GM12878 (cell line): ENCODE measurements around the gene ZSWIM3. TPM values are rescaled to one million over a fixed set of nuclear protein-coding genes. Genes with fewer than 3 reads are reported as not detected.
A peak's percentile ranks its signal among the peaks of the same experiment; 100 is the strongest.

Experiments
- BRCA1 ChIP-seq: IDR thresholded peaks from 2 replicates; pipeline ENCODE4 v1.6.1; 2011; ENCODE audit warnings: low read depth, low read length, improper control_type of control experiment
- CREM ChIP-seq: IDR thresholded peaks from 2 replicates; pipeline ENCODE4 v1.6.1; 2014; ENCODE audit warnings: antibody characterized with exemption, low read depth
- DPF2 ChIP-seq: fragments of 450-650 bp; IDR thresholded peaks from 2 replicates; pipeline ENCODE4 v1.6.1; 2017; ENCODE audit warnings: mild to moderate bottlenecking
- EP300 ChIP-seq, 2 experiments: fragments of 150-350 bp in 1 of 2; IDR thresholded peaks; 2 replicates each; pipeline ENCODE4 v1.6.1; 2011 to 2012; ENCODE audit warnings: low read depth in 2 of 2, low read length in 2 of 2, borderline replicate concordance in 1 of 2, improper control_type of control experiment in 1 of 2, inconsistent platforms in 1 of 2; ENCODE audit not compliant: control insufficient read depth in 1 of 2
- FOS ChIP-seq: IDR thresholded peaks from 3 replicates; pipeline ENCODE4 v1.6.1; 2011; ENCODE audit warnings: borderline replicate concordance; ENCODE audit not compliant: insufficient read length; ENCODE audit errors: extremely low read depth
- HCFC1 ChIP-seq: fragments of 150-350 bp; IDR thresholded peaks from 2 replicates; pipeline ENCODE4 v1.6.1; 2014; ENCODE audit warnings: low read length
- HDGF ChIP-seq: fragments of 450-650 bp; IDR thresholded peaks from 2 replicates; pipeline ENCODE4 v1.6.1; 2016; ENCODE audit warnings: antibody characterized with exemption
- IKZF1 ChIP-seq: fragments of 450-650 bp; conservative IDR thresholded peaks from 2 replicates; pipeline ENCODE4 v1.6.1; 2017; ENCODE audit warnings: antibody characterized with exemption, mild to moderate bottlenecking
- JUND ChIP-seq: IDR thresholded peaks from 2 replicates; pipeline ENCODE4 v1.6.1; 2012; ENCODE audit warnings: low read depth, mild to moderate bottlenecking, low read length, improper control_type of control experiment, moderate library complexity
- KDM1A ChIP-seq: fragments of 200-600 bp; sonication (generic); IDR thresholded peaks from 2 replicates; pipeline ENCODE4 v1.6.1; 2016; ENCODE audit warnings: borderline replicate concordance
- KLF5 ChIP-seq: fragments of 450-650 bp; IDR thresholded peaks from 2 replicates; pipeline ENCODE4 v1.6.1; 2014; ENCODE audit warnings: mild to moderate bottlenecking; ENCODE audit not compliant: partially characterized antibody
- LARP7 ChIP-seq: fragments of 450-650 bp; IDR thresholded peaks from 2 replicates; pipeline ENCODE4 v1.6.1; 2017; ENCODE audit warnings: mild to moderate bottlenecking
- MEF2A ChIP-seq: IDR thresholded peaks from 2 replicates; pipeline ENCODE4 v1.6.1; 2011; ENCODE audit warnings: low read depth, mild to moderate bottlenecking, low read length, moderate library complexity; ENCODE audit not compliant: insufficient read depth
- MTA3 ChIP-seq: IDR thresholded peaks from 2 replicates; pipeline ENCODE4 v1.6.1; 2012; ENCODE audit warnings: low read length, inconsistent platforms, borderline replicate concordance
- MXI1 ChIP-seq: fragments of 150-350 bp; IDR thresholded peaks from 2 replicates; pipeline ENCODE4 v1.6.1; 2011; ENCODE audit warnings: low read depth, mild to moderate bottlenecking, inconsistent platforms, low read length, improper control_type of control experiment
- NFYB ChIP-seq: IDR thresholded peaks from 2 replicates; pipeline ENCODE4 v1.6.1; 2011; ENCODE audit warnings: low read depth, mild to moderate bottlenecking, low read length, improper control_type of control experiment, moderate library complexity; ENCODE audit not compliant: insufficient read depth
- PML ChIP-seq: IDR thresholded peaks from 2 replicates; pipeline ENCODE4 v1.6.1; 2012; ENCODE audit warnings: low read length, inconsistent platforms
- POLR2A ChIP-seq: IDR thresholded peaks from 2 replicates; pipeline ENCODE4 v1.6.1; 2011; ENCODE audit warnings: low read depth, mild to moderate bottlenecking, low read length
- RCOR1 ChIP-seq: conservative IDR thresholded peaks from 2 replicates; pipeline ENCODE4 v1.6.1; 2012; ENCODE audit warnings: low read depth, low read length, improper control_type of control experiment
- SIN3A ChIP-seq: IDR thresholded peaks from 2 replicates; pipeline ENCODE4 v1.6.1; 2012; ENCODE audit warnings: low read depth, low read length, improper control_type of control experiment
- SP1 ChIP-seq: IDR thresholded peaks from one replicate; pipeline ENCODE4 v1.6.1; 2011; ENCODE audit warnings: low read depth, low read length
- SRF ChIP-seq, 2 experiments: IDR thresholded peaks; 2 replicates each; pipeline ENCODE4 v1.6.1; 2011; ENCODE audit warnings: low read depth in 2 of 2, low read length in 2 of 2, mild to moderate bottlenecking in 1 of 2, moderate library complexity in 1 of 2
- WRNIP1 ChIP-seq: IDR thresholded peaks from 2 replicates; pipeline ENCODE4 v1.6.1; 2011; ENCODE audit warnings: low read depth, low read length, improper control_type of control experiment, borderline replicate concordance
- polyA plus RNA-seq, 11 experiments: library from polyadenylated mRNA; depleted of rRNA in 4 of 11; unstranded in 6 of 11; stranded (reverse) in 5 of 11; fragments of >200 nt; fragmentation: Nextera tagmentation in 4 of 11; fragmentation: Illumina TruSeq in 1 of 11; extraction: Ambion mirVana in 4 of 11; extraction: Trizol in 1 of 11; gene quantifications; 1 replicate in 1 of 11; 2 replicates in 10 of 11; pipeline versions ENCODE4 v1.2.1 to v1.2.3, GENCODE V29; 2011 to 2016; ENCODE audit warnings: inconsistent platforms in 2 of 11, missing spikeins in 2 of 11, low read depth in 1 of 11
- total RNA-seq, 4 experiments: library from RNA; depleted of rRNA in 3 of 4; stranded (reverse); fragments of >200 nt in 3 of 4; fragmentation: Illumina TruSeq in 1 of 4; extraction: Trizol in 1 of 4; gene quantifications; 2 replicates each; pipeline versions ENCODE4 v1.2.1 to v1.2.3, GENCODE V29; 2013 to 2021
- TF ChIP-seq, protein P1 (sequence below): fragments of 150-350 bp; IDR thresholded peaks from 2 replicates; pipeline ENCODE4 v1.6.1; 2014; ENCODE audit warnings: mild to moderate bottlenecking, low read depth, low read length
- TF ChIP-seq, protein P2 (sequence below): IDR thresholded peaks from 2 replicates; pipeline ENCODE4 v1.6.1; 2012; ENCODE audit warnings: low read depth, low read length, improper control_type of control experiment
- TF ChIP-seq, protein P3 (sequence below): IDR thresholded peaks from 2 replicates; pipeline ENCODE4 v1.6.1; 2011; ENCODE audit warnings: low read depth, mild to moderate bottlenecking, low read length, moderate library complexity, borderline replicate concordance; ENCODE audit errors: extremely low read depth
- TF ChIP-seq, protein P4 (sequence below): IDR thresholded peaks from 2 replicates; pipeline ENCODE4 v1.6.1; 2012; ENCODE audit warnings: low read depth, low read length, improper control_type of control experiment
- TF ChIP-seq, protein P5 (sequence below): IDR thresholded peaks from 2 replicates; pipeline ENCODE4 v1.6.1; 2012; ENCODE audit warnings: low read depth, low read length, improper control_type of control experiment

ZSWIM3 gene
- total and polyA plus RNA-seq, 10 of the 15 experiments (the other 5 are each of a cell fraction or from before 2014, with no cell fraction given): 1.6 to 5.1 (median 4.2) TPM

DNA sequence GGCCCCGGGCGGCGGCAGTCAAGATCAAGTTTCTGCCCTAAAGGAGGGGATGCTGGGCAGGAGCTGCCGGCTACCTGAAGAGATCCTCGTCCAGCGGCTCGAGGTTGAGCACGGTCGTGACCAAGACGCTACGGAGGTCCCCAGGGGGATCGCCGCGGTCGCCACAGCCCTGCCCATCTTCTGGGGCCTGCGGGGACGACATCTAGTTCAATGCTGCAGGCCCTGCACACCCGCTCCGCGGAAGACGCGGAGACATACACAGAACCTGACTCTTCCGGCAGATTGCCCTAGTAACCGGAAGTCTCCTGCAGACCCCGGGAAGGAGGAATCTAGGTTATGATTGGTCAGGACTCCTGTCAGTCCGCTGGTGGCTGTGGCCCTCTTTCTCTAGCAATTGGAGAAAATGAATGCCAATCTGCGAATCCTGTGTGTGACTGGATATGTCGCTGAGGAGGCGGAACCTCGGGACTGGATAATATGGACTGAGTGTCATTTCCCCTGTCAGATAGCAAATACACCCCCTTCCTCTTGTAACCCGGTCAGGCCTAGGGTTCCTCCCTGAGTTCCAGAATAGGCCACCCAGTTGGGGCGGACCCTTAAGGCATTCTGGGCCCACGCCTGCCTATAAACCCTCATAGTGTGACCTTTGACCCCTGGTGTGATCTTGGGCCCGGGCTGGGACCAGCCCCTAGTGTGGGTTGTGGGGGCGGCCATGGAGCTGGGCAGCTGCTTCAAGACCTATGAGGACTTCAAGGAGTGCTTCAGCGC is at the start of gene ZSWIM3, which contains the start of gene ACOT8 (continued):
- TF ChIP-seq EP300 (IDR thresholded peaks at IDR 0.05; ENCODE audit: borderline replicate concordance in 1 of 2, control insufficient read depth in 1 of 2, low read depth in 2 of 2, low read length in 2 of 2) (no peak; a peak in 1 of 4 replicates), SRF (IDR thresholded peaks at IDR 0.05; ENCODE audit: low read depth in 2 of 2, low read length in 2 of 2) (peak in 1 of 2 experiments; percentile 34; a peak in 1 of 4 replicates), KDM1A (no peak), MXI1 (peak; percentile 68; the same call in 1 of the 2 replicates), NFYB (peak; percentile 98), IKZF1 (peak; percentile 44), FOS (peak; percentile 97), SP1 (peak; percentile 100), KLF5 (peak; percentile 97), BRCA1 (no peak), LARP7 (peak; percentile 68), JUND (0 out of 2 replicates have a peak, but pooled peaks have one; percentile 32), HCFC1 (no peak; the same call in 1 of the 2 replicates), HDGF (no peak), MTA3 (no peak), WRNIP1 (0 out of 2 replicates have a peak, but pooled peaks have one; percentile 36), MEF2A (no peak), CREM (peak; percentile 45; the same call in 1 of the 2 replicates), POLR2A (peak; percentile 91), RCOR1 (0 out of 2 replicates have a peak, but pooled peaks have one; percentile 57), PML (peak; percentile 87; the same call in 1 of the 2 replicates), DPF2 (peak; percentile 100), SIN3A (peak; percentile 86)
- TF ChIP-seq, protein P1, sequence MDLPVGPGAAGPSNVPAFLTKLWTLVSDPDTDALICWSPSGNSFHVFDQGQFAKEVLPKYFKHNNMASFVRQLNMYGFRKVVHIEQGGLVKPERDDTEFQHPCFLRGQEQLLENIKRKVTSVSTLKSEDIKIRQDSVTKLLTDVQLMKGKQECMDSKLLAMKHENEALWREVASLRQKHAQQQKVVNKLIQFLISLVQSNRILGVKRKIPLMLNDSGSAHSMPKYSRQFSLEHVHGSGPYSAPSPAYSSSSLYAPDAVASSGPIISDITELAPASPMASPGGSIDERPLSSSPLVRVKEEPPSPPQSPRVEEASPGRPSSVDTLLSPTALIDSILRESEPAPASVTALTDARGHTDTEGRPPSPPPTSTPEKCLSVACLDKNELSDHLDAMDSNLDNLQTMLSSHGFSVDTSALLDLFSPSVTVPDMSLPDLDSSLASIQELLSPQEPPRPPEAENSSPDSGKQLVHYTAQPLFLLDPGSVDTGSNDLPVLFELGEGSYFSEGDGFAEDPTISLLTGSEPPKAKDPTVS: no peak
- TF ChIP-seq, protein P2, sequence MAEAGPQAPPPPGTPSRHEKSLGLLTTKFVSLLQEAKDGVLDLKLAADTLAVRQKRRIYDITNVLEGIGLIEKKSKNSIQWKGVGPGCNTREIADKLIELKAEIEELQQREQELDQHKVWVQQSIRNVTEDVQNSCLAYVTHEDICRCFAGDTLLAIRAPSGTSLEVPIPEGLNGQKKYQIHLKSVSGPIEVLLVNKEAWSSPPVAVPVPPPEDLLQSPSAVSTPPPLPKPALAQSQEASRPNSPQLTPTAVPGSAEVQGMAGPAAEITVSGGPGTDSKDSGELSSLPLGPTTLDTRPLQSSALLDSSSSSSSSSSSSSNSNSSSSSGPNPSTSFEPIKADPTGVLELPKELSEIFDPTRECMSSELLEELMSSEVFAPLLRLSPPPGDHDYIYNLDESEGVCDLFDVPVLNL: peak; percentile 39; the same call in 1 of the 2 replicates
- TF ChIP-seq, protein P3, sequence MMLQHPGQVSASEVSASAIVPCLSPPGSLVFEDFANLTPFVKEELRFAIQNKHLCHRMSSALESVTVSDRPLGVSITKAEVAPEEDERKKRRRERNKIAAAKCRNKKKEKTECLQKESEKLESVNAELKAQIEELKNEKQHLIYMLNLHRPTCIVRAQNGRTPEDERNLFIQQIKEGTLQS: no peak
- TF ChIP-seq, protein P4, sequence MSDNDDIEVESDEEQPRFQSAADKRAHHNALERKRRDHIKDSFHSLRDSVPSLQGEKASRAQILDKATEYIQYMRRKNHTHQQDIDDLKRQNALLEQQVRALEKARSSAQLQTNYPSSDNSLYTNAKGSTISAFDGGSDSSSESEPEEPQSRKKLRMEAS: 0 out of 2 replicates have a peak, but pooled peaks have one; percentile 15
- TF ChIP-seq, protein P5, sequence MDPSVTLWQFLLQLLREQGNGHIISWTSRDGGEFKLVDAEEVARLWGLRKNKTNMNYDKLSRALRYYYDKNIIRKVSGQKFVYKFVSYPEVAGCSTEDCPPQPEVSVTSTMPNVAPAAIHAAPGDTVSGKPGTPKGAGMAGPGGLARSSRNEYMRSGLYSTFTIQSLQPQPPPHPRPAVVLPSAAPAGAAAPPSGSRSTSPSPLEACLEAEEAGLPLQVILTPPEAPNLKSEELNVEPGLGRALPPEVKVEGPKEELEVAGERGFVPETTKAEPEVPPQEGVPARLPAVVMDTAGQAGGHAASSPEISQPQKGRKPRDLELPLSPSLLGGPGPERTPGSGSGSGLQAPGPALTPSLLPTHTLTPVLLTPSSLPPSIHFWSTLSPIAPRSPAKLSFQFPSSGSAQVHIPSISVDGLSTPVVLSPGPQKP: peak; percentile 91
